DOHH2 (cell line): ENCODE data around the gene JAML.

Experiments
- H3F3A ChIP-seq: fragments of 200-600 bp; sonication (generic), shearing (Covaris generic); 2 replicates; pipeline ENCODE4 v1.6.0; 2016; ENCODE audit warnings: antibody characterized with exemption, mild to moderate bottlenecking; ENCODE audit not compliant: control insufficient read depth, insufficient read depth
- H3K27ac ChIP-seq: fragments of 200-600 bp; sonication (generic); 2 replicates; pipeline ENCODE4 v1.5.1; 2014; ENCODE audit warnings: low read depth, mild to moderate bottlenecking, low read length, moderate library complexity
- H3K27me3 ChIP-seq: fragments of 200-600 bp; sonication (generic); 2 replicates; pipeline ENCODE4 v1.6.1; 2014; ENCODE audit warnings: mild to moderate bottlenecking, low read length, mixed read lengths; ENCODE audit not compliant: control insufficient read depth
- H3K36me3 ChIP-seq: fragments of 200-600 bp; sonication (generic); 2 replicates; pipeline ENCODE4 v1.6.1; 2014; ENCODE audit warnings: mild to moderate bottlenecking, low read length, moderate library complexity, mixed read lengths; ENCODE audit not compliant: control insufficient read depth
- H3K4me1 ChIP-seq: fragments of 200-600 bp; sonication (generic); 2 replicates; pipeline ENCODE4 v1.6.1; 2014; ENCODE audit warnings: mild to moderate bottlenecking, low read length, mixed read lengths; ENCODE audit not compliant: control insufficient read depth
- H3K4me2 ChIP-seq: fragments of 200-600 bp; sonication (generic); 2 replicates; pipeline ENCODE4 v1.6.0; 2014; ENCODE audit warnings: mild to moderate bottlenecking, low read length, moderate library complexity
- H3K4me3 ChIP-seq: fragments of 200-600 bp; sonication (generic); 2 replicates; pipeline ENCODE4 v1.5.1; 2014; ENCODE audit warnings: mild to moderate bottlenecking, low read length, mixed read lengths
- H3K79me2 ChIP-seq: fragments of 200-600 bp; sonication (generic); 2 replicates; pipeline ENCODE4 v1.6.1; 2014; ENCODE audit warnings: mild to moderate bottlenecking, low read length, mixed read lengths; ENCODE audit not compliant: control insufficient read depth
- H3K9me2 ChIP-seq: fragments of 200-600 bp; sonication (generic); replicated peaks from 2 replicates; pipeline ENCODE4 v1.6.1; 2014; ENCODE audit warnings: mild to moderate bottlenecking, low read length, mixed read lengths; ENCODE audit not compliant: control insufficient read depth
- H3K9me3 ChIP-seq: fragments of 200-600 bp; sonication (generic); 2 replicates; pipeline ENCODE4 v1.6.1; 2014; ENCODE audit warnings: antibody characterized with exemption, low read length, mixed read lengths; ENCODE audit not compliant: control insufficient read depth, insufficient read depth
- H4K20me1 ChIP-seq: fragments of 200-600 bp; sonication (generic); 2 replicates; pipeline ENCODE4 v1.6.0; 2014; ENCODE audit warnings: low read depth, mild to moderate bottlenecking, antibody characterized with exemption, low read length, moderate library complexity; ENCODE audit not compliant: control insufficient read depth, insufficient read depth
- EZH2phosphoT487 ChIP-seq: fragments of 200-600 bp; sonication (generic); IDR thresholded peaks from 2 replicates; pipeline ENCODE4 v1.6.1; 2017; ENCODE audit warnings: borderline replicate concordance, mild to moderate bottlenecking, antibody characterized with exemption, low read length, moderate library complexity, mixed read lengths
- TF ChIP-seq, protein P1 (sequence below): fragments of 200-600 bp; sonication (generic); IDR thresholded peaks from one replicate; pipeline ENCODE4 v1.5.1; 2014; ENCODE audit warnings: antibody characterized with exemption, mild to moderate bottlenecking, low read depth, low read length; ENCODE audit not compliant: poor library complexity, severe bottlenecking

JAML gene

DNA sequence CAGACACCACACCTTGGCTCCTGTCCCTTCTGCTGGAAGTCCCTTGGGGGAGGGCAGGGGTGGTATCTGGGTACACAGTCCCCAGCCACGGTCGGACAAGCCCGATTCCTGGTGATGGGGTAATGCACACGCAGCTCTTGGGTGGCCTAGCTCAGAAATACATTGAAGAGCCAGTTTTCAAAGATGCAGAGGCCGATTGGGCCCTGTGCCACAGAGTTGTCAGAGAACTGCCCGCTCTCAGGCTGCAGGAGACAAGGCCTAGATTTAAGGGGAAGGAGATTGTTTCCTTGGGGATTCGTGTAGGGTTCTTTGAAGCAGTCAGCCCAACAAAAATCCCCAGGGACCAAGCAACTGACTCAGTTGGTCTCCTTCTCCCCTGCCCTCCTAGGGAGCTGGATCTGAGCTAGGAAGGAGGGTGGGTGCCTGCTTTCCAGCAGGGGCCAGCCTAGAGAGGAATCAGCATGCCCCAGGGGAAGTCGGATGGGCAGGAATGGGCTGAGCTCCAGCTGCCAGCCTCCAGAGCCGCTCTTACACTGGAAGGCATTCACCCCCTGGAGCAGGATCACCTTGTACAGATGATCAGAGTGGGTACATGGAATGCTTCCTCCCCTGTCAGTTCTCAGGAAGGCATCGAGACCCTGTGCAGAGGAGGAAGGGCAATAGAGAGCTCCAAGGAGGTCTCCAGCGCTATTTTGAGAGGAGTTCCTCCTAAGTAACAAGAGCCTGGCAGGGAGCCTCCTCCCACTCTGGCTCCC is 68.9 kb downstream of the JAML start:
- Histone ChIP-seq H3K36me3 (no peaks in the 10 kb centered on the region), H4K20me1 (no peaks in the 10 kb centered on the region), H3K9me3 (no peaks in the 10 kb centered on the region), H3F3A (no peaks in the 10 kb centered on the region), H3K9me2 (no peaks in the 10 kb centered on the region), H3K27ac (no peak overlapping the region), H3K27me3 (peaks cover 87% of the 10 kb centered on the region), H3K4me3 (no peak overlapping the region), H3K4me2 (no peak overlapping the region), H3K4me1 (no peaks in the 10 kb centered on the region), H3K79me2 (no peaks in the 10 kb centered on the region)
- no peak for TF ChIP-seq EZH2phosphoT487
- TF ChIP-seq, protein P1, sequence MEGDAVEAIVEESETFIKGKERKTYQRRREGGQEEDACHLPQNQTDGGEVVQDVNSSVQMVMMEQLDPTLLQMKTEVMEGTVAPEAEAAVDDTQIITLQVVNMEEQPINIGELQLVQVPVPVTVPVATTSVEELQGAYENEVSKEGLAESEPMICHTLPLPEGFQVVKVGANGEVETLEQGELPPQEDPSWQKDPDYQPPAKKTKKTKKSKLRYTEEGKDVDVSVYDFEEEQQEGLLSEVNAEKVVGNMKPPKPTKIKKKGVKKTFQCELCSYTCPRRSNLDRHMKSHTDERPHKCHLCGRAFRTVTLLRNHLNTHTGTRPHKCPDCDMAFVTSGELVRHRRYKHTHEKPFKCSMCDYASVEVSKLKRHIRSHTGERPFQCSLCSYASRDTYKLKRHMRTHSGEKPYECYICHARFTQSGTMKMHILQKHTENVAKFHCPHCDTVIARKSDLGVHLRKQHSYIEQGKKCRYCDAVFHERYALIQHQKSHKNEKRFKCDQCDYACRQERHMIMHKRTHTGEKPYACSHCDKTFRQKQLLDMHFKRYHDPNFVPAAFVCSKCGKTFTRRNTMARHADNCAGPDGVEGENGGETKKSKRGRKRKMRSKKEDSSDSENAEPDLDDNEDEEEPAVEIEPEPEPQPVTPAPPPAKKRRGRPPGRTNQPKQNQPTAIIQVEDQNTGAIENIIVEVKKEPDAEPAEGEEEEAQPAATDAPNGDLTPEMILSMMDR, result no peak

DNA sequence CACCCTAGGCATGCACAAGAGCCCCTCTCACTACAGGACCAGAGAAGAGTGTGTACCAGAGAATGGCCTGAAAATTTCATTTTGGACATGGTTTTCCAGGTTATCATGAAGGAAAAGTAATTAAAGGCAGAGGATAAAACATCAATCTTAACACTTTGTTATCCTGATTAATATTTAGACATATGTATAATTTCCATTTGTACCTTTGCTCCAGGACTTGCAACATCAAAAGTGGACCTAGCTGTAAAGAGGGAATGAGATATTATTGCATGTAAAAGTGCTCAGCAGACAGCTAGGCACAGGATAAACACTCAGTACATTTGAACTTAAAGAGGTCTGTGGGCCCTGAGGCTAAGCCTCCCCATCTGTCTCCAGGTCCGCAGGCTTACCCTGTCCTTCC is 70.2 kb downstream of the JAML start:
- H3K9me3 ChIP-seq, result no peaks in the 10 kb centered on the region
- no peak overlapping the region for H3K27ac ChIP-seq
- H3K79me2 ChIP-seq, result no peaks in the 10 kb centered on the region
- H4K20me1 ChIP-seq, result no peaks in the 10 kb centered on the region
- no peak for TF ChIP-seq EZH2phosphoT487
- TF ChIP-seq, protein P1, result no peak
- no peak overlapping the region for H3K4me2 ChIP-seq
- no peaks in the 10 kb centered on the region for H3K4me1 ChIP-seq
- peaks cover 82% of the 10 kb centered on the region for H3K27me3 ChIP-seq
- H3F3A ChIP-seq, result no peaks in the 10 kb centered on the region
- H3K36me3 ChIP-seq, result no peaks in the 10 kb centered on the region
- H3K9me2 ChIP-seq, result no peaks in the 10 kb centered on the region
- no peak overlapping the region for H3K4me3 ChIP-seq

DNA sequence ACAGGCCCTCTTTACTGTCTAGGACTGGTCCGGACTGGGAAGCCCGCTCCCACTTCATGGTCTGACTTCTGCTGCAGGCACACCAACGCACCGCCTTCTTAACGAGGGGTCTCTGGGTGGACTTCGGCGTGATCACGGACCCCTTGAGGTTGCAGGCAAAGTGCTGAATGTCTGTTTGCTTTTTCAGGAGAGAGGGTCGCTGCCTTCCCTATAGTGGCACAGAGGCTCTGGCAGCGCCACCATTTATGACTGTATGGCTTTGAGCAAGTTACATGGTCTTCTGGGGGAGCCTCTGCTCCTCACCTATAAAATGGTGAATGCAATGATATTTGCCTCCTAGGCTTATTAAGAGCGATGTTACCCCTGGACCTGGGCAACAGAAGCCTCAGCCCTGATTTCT is 70.8 kb downstream of the JAML start:
- no peaks in the 10 kb centered on the region for H3K4me1 ChIP-seq
- peaks cover 82% of the 10 kb centered on the region for H3K27me3 ChIP-seq
- H3K4me3 ChIP-seq, result no peak overlapping the region
- no peaks in the 10 kb centered on the region for H3K36me3 ChIP-seq
- H3K27ac ChIP-seq, result no peak overlapping the region
- no peaks in the 10 kb centered on the region for H3K79me2 ChIP-seq
- TF ChIP-seq, protein P1, result no peak
- no peak for TF ChIP-seq EZH2phosphoT487
- H3K9me2 ChIP-seq, result no peaks in the 10 kb centered on the region
- H3K9me3 ChIP-seq, result no peaks in the 10 kb centered on the region
- H3F3A ChIP-seq, result no peaks in the 10 kb centered on the region
- H3K4me2 ChIP-seq, result no peak overlapping the region
- H4K20me1 ChIP-seq, result no peaks in the 10 kb centered on the region
